GM12865 (cell line): Measurements from ENCODE around the gene BCL2L1.
"Not testable (repeated sequence)": the region's sequence is repeated elsewhere in the genome, so short reads cannot be mapped to it uniquely, and the experiment has no call there.

Experiments
- DNase-seq: peaks from one replicate; pipeline ENCODE4 v3.0.0; 2010; ENCODE audit warnings: low read depth
- H3K4me3 ChIP-seq: 2 replicates; pipeline ENCODE4 v1.5.1; 2011; ENCODE audit warnings: mild to moderate bottlenecking, low read depth, low read length, control low read depth
- TF ChIP-seq, protein P1 (sequence below): IDR thresholded peaks from 2 replicates; pipeline ENCODE4 v1.5.1; 2011; ENCODE audit warnings: low read length, control low read depth, low read depth, inconsistent platforms; ENCODE audit not compliant: insufficient read depth; ENCODE audit errors: missing control alignments

The BCL2L1 gene

DNA sequence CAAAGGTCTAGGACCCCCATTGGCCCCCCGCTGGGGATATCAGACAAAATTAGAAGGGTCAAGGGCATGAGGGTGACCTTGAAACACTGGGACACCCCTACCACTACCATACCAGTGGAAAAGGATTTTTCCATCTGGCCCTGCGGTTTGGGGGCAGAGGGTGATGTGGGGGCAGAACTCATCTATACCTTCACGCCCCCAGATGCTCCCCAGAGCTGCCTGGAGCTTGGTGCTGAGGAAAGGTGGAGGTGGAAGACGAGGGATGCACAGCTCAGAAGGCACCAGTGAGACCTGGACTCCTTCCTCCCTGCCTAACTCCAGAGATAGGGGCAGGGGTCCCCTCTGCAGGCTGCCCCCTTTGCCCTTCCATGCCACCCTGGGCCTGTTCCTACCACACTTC, 83.9 kb downstream of the BCL2L1 start:
- no peak overlapping the region for H3K4me3 ChIP-seq
- DNase-seq: no peak
- TF ChIP-seq, protein P1, sequence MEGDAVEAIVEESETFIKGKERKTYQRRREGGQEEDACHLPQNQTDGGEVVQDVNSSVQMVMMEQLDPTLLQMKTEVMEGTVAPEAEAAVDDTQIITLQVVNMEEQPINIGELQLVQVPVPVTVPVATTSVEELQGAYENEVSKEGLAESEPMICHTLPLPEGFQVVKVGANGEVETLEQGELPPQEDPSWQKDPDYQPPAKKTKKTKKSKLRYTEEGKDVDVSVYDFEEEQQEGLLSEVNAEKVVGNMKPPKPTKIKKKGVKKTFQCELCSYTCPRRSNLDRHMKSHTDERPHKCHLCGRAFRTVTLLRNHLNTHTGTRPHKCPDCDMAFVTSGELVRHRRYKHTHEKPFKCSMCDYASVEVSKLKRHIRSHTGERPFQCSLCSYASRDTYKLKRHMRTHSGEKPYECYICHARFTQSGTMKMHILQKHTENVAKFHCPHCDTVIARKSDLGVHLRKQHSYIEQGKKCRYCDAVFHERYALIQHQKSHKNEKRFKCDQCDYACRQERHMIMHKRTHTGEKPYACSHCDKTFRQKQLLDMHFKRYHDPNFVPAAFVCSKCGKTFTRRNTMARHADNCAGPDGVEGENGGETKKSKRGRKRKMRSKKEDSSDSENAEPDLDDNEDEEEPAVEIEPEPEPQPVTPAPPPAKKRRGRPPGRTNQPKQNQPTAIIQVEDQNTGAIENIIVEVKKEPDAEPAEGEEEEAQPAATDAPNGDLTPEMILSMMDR: no peak

DNA sequence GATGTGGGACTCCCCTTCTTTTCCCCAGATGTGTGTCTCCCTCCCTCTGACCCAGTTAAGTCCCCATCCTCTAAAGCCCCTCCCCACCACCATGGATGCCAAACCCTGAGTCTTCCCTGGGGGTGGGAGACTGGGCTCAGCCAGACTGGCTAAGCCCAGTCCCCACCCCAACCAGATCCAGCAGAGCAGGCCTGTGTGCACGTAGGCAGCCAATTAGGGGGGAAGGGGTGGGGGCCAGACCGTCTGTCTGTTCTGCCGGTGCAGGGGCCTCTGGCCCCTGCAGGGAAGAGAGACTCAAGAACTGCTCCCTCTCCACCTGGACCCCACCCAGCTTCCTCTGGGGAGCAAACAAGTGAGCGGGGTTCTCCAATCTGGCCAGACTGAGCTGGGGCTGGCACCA, 84.4 kb downstream of the BCL2L1 start:
- no peak for DNase-seq
- no peak overlapping the region for H3K4me3 ChIP-seq
- TF ChIP-seq, protein P1: no peak

DNA sequence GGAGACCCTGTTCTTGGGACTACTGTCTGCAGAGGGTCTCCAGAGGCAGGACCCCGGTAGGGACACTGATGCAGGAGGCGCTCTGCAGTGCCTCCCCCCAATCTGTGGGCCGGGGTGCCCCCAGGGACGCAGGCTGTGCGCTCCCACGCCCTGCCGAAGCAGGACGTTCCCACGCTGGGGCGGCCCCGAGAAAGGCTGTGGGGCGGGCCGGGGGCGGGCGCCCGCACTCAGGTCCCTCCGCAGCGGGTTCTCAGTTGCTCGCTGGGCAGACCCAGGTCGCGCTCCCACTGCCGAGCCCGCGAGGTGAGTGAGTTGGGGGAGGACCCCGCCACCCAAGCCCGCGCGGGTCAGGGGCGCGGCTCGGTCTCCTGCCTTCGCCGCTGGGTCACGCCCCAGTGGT, 85.0 kb downstream of the BCL2L1 start, which contains the start of gene COX4I2:
Gene COX4I2 (plus strand): TSS at position 253 of the 400 bp plus-strand sequence. CDS start 1,106 bp downstream, outside the sequence.
- TF ChIP-seq, protein P1: no peak
- DNase-seq: no peak
- H3K4me3 ChIP-seq: no peak within 1 kb of the TSS

DNA sequence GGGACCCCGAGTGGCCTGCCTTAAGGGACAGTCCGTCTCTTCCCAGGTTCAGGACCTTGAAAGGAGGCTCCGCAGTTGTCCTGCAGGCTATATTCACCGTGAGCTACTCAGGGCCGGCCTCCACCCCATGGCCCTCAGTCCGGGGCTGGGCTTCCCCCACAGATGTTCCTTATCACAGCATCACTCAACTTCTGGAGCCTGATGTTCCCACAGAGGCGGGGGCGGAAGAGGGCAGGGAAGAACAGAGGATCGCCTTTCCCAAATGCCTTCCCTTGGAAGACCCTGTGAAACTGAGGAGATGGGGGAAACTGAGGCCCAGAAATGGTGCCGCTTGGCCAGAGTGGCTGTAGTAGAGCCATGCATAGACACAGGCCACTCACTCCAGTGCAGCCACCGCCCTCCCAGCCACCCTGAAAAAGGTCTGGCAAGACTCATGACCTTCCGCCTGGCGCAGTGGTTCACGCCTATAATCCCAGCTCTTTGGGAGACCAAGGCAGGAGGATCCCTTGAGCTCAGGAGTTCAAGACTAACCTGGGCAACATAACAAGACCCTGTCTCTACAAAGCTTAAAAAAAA, 89.2 kb downstream of the BCL2L1 start:
- DNase-seq: no peak
- TF ChIP-seq, protein P1: no peak
- no peak overlapping the region for H3K4me3 ChIP-seq

DNA sequence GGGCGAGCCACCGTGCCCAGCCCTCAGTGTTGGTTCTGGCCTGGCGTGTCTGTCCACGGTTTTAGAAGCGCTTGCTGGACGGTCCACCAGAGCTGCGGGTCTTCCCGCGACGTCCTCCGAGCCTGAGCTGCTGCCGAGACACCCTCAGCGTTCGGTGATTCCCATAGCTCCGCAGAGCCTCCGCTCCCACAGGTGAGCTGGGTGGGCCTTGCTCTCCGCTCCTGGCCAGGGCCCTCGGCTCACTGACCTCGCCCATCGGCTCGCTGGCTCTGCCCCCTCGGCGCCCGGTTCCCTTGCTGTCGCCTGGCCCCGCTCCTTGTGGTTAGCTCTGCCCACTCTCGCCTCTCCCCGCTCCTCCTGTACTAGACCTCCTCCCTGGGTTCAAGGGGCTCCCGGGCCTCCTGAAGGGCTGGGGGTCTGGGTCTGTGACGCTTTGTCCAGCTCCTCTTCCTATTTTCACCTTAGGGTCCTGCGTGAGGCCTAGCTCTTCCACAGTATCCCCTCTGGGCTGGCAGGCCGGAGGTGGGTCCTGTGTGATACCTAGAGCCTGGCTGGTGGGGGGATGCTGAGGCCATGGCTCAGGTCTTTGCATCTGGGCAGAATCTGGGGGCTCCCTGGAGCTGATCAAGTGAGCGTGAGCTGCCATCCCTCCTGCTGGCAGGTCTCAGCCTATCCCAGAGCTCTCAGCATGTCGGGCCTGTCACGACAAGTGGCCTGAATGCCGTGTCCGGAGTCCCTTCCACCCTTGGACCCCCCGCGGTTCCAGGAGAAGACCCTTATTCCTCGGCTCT, 89.9 kb downstream of the BCL2L1 start:
- no peak for DNase-seq

DNA sequence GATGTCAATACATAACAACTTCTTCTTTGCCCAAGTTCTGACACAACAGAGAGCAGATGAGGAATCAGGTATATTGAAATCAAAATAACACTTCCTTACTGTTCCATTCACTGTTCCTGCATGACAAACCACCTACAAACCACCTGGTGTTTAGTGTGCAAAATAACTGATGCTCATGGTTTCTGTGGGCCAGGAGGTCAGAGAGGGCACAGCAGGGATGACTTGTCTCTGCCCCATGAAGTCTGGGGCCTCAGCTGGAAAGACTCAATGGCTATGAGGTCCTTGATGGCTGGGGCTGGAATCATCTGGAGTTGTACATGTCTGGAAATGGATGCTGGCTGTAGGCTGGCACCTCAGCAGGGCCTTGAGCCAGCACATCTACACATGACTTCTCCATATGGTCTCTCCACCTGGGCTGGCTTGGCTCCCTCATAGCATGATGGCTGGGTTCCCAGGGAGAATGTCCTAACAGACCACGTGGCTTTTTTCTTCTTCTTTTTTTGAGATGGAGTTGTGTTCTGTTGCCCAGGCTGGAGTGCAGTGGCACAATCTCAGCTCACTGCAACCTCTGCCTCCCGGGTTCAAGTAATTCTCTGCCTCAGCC, 92.4 kb downstream of the BCL2L1 start:
- no peak overlapping the region for H3K4me3 ChIP-seq
- DNase-seq: peak; percentile 19
- TF ChIP-seq, protein P1: no peak

More for the DNA sequence above, 89.9 kb downstream of the BCL2L1 start:
- no peak overlapping the region for H3K4me3 ChIP-seq
- TF ChIP-seq, protein P1: no peak

DNA sequence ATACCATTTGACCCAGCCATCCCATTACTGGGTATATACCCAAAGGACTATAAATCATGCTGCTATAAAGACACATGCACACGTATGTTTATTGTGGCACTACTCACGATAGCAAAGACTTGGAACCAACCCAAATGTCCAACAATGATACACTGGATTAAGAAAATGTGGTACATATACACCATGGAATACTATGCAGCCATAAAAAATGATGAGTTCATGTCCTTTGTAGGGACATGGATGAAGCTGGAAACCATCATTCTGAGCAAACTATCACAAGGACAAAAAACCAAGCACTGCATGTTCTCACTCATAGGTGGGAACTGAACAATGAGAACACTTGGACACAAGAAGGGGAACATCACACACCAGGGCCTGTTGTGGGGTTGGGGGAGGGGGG, 94.6 kb downstream of the BCL2L1 start:
- DNase-seq, H3K4me3 ChIP-seq: not testable (repeated sequence)

DNA sequence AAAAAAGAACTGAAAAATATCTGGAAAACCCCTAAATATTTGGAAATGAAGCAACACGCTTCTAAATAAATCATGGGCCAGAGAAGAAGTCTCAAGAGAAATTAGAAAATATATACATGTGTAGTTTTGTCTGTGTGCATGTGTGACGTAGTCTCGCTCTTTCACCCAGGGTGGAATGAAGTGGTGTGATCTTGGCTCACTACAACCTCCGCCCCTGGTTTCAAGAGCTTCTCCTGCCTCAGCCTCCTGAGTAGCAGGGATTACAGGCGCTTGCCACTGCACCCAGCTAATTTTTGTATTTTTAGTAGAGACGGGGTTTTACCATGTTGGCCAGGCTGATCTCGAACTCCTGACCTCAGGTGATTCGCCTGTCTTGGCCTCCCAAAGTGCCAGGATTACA, 96.1 kb downstream of the BCL2L1 start:
- not testable (repeated sequence) for DNase-seq, H3K4me3 ChIP-seq

DNA sequence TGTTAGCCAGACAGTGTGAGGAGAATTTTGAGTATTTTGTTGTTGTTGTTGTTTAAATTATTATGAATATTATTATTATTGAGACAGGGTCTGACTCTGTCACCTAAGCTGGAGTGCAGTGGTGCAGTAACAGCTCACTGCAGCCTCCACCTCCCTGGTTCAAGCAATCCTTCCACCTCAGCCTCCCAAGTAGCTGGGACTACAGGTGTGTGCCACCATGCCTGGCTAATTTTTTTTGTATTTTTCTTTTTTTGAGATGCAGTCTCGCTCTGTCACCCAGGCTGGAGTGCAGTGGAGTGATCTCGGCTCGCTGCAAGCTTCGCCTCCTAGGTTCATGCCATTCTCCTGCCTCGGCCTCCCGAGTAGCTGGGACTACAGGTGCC, 99.6 kb downstream of the BCL2L1 start:
- DNase-seq, H3K4me3 ChIP-seq: not testable (repeated sequence)
